Endothelial cell of hepatic sinusoid (primary cell): ENCODE results near the gene TMEM132D.
"Not testable (repeated sequence)": the region's sequence is repeated elsewhere in the genome, so short reads cannot be mapped to it uniquely, and the experiment has no call there.

ENCODE experiments used
- in situ Hi-C: cut with HindIII; loops from 2 replicates; pipeline ENCODE4 v1.10.0; 2017; ENCODE audit warnings: low sequenced_read_pairs

TMEM132D gene

DNA sequence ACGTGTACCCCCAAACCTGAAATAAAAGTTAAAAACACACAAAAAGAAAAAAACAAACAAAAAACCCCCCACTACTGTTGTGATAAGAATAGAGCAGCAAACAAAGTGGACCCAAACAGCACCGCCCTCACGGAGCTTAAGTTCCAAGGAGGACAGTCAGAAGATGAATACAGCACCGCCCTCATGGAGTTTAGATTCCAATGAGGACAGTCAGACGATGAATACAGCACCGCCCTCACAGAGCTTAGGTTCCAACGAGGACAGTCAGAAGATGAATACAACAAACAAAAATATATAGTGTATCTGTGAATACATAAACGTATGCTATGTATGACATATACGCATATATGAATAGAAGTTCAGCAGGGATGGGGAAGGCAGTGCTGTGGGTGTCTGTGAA is 696.7 kb downstream of the TMEM132D start:
- in situ Hi-C loops, result no loop called here

DNA sequence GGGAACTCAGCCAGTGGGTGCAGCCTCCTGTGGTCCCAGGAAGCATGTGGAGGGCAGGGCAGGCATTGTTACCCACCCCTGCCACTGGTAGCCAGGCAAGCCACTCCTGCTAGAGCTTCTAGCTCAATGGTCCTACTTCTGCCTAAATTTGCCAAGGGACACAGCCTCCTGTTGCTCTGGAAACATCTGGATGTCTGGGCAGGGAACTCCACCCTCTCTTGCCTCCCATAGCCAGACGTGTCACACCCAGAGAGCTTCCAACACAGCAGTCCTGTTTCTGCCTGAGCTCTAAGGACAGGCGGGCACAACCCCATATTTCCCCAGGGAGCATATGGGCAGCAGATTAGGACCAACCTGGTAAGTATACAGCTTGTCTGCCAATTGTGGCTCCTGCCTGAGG is 700.4 kb downstream of the TMEM132D start:
- in situ Hi-C loops, result no loop called here

DNA sequence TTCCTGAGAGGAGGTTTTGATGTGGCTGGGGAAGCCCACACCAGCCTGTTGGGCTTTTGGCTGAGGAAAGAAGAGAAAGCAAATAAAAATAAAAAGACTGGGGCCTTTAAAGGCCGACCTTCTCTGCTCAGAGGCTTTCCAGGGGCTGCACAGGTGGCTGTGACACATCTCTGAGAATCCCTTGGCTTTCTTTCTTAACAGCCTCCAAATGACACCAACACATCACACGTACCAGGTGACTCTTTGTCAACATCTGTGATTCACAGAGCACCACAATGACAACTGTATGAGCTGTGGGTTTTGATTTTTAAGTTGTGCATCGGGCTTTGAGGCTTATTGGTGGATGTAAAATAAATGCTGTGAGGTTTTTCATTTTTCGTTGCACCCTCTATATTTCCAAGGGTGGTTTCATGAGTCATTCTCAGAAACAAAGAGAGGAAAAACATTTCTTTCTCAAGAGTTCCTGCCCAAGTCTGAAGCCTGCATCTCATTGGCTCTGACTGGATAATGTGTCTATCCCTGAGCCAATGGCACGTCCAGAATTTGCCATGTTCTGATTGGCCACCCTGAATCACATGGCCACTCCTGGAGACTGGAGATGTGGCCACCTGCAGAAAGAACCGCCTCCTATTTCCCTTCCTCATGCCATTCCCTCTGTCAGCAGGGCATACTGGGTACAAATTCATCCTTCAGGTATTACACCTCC is 701.6 kb downstream of the TMEM132D start:
- in situ Hi-C loops, result no loop called here

DNA sequence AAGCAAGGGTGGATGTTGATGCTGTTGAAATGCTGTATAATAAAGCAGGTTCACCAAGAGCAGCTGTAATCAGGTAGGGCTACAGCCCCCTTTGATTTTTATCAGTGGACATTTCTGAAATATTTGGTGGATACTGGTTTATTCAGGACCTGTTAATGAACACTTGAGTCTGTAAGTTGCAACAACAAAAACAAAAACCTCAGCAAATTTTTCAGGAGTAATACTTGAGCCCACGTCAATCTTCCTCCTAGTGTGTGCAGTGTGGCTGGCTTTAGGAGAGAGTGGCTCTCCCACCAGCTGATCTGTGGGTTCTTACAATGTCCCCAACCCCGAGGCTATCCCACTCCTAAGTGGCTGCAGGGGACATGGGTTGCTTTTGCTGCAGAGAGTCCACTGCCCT is 702.8 kb downstream of the TMEM132D start:
- in situ Hi-C loops, result no loop called here

DNA sequence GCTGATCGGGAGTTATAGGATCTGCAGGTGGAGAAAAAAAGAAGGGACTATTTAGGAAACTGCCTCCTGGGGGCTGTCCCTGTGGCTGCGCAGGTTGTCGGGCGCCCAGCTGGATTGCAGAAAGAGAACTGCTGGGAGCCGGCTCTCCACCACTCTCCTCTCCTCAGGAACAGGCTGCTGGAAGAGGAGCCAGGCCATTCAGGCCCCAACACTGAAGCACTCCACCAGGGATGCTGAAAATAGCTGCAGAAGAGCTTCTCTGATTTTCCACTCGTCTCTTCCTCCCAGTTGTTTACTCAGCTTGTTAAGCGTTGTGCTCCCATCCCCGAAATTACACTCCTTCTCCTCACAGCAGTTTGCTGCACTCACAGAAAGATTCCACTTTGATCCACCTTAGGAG is 703.2 kb downstream of the TMEM132D start:
- in situ Hi-C loops, result no loop called here

DNA sequence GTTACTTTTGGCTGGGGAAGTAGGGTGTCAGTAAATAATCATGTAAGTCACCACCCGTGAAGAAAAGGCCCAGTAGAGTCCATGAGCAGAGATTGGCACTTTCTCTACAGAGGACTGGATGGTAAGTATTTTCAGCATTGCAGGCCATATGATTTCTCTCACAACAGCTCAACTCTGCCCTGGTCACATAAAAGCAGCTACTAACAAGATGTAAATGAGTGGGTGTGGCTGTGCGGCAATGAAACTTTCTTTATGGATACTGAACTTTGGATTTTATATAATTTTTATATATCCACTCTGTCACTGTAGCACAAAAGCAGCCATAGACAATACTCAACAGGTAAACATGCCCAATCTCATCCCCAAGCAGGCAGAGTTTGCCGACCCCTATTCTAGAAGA is 706.9 kb downstream of the TMEM132D start:
- in situ Hi-C loops, result no loop called here

DNA sequence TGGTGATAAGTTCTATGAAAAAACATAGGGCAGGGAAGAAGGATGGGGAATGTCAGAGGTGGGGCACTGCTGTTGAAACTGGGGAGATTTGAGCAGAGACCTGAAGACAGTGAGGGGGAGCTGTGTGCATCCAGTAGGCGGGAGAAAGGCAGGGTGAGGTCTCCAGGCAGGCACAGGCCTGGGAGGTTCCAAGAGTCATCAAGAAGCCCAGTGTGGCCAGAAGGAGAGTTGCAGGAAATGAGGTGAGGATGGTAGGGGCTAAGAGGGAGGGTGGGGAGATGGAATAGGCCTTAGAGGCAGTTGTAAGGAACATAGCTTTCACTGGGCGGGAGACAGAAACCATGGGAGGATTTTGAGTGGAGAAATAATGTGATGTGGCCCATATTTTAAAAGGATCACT is 708.7 kb downstream of the TMEM132D start:
- in situ Hi-C loops, result no loop called here

DNA sequence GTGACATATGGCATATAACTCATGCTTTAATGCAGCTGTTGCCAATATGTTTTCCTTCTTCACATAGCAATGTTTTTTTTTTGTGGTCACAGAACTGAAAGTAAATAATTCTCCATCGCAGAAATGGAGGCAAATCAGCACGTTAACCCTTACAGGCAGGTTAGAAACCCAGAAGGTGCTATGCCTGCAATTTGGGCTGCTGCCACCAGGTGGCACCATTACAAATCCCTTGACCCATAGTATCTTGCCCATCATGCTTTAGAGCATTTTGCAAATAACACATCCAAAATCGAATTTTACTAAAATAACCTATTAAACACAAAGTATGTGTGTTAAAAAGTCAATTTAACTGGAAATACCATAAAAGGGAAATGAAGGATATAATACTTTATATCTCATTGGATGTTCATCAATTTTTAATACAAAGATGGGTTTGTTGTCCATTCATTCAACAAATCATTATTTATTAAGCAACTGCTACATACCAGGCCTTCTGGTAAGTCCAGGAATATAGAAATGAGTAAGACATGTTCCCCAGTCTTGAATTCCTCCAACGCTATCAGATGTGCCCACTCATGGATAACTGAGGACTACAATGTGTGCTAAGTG is 710.5 kb downstream of the TMEM132D start:
- in situ Hi-C loops, result no loop called here

DNA sequence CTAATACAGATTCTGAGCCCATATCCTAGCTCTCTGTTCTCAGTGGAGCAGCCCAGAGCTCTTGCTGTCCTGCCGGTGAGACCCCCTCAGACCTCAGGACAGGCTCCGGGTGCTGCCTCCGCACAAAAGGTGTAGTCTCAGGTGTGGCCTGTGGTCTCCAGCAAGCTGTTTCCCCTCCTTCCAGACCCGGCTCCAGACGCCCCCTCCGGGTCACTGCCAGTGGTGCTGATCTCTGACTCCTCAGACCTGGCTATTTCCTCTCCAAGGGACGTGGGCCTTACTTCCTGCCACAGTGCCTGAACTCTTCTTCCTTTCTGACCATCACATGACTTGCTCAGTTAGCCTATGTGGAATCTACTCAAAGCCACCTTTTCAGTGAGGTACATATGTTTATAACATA is 713.0 kb downstream of the TMEM132D start:
- in situ Hi-C loops, result no loop called here

DNA sequence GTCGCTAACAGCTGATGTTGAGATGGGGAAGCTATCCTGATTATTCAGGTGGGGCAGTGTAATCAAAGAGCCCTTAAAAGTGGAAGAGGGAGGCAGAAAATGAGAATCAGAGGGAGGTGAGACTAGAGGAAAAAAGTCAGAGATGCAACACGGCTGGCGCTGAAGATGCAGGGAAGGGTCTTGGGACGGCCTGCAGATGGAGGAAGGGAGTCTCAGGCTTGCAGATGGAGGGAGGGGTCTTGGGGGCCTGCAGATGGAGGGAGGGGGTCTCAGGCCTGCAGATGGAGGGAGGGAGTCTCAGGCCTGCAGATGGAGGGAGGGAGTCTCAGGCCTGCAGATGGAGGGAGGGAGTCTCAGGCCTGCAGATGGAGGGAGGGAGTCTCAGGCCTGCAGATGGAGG is 713.9 kb downstream of the TMEM132D start:
- in situ Hi-C loops, result not testable (repeated sequence)

DNA sequence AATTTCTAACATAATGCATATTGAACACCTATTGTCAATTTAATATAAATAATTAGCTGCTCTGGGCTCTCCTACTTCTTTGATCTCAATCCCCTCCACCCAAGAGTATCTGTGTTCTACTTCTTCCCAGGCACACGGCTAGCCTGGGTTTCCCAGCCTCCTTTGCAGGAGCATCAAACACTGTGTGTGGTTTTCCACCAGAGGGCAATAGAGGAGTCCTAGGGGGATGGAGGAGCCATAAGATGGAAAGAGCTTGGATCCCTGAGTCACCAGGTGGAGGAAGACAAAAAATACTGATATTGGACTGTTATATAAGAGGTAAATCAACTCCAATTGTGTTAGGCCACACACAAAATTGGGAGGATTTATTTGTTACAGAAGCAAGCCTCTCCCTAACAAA is 716.9 kb downstream of the TMEM132D start:
- in situ Hi-C loops, result no loop called here

DNA sequence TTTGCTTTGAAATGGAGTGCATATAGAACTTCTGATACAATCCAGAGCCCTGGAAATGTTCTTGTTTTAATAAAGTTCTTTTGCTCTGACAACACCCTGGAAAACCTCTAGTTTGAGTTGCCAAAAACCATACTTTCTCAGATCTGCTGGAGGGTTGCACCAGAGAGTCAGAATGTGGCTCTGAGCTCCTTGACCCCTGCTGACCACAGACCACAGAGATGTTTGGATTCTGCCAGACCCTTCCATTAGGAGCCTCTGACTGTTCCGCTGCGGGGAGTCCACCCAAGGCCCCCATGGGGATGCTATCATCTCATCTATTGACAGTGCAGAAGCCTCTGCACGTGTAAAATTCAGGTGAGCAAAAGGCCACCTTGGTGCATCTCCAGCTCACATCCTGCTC is 718.0 kb downstream of the TMEM132D start:
- in situ Hi-C loops, result no loop called here

DNA sequence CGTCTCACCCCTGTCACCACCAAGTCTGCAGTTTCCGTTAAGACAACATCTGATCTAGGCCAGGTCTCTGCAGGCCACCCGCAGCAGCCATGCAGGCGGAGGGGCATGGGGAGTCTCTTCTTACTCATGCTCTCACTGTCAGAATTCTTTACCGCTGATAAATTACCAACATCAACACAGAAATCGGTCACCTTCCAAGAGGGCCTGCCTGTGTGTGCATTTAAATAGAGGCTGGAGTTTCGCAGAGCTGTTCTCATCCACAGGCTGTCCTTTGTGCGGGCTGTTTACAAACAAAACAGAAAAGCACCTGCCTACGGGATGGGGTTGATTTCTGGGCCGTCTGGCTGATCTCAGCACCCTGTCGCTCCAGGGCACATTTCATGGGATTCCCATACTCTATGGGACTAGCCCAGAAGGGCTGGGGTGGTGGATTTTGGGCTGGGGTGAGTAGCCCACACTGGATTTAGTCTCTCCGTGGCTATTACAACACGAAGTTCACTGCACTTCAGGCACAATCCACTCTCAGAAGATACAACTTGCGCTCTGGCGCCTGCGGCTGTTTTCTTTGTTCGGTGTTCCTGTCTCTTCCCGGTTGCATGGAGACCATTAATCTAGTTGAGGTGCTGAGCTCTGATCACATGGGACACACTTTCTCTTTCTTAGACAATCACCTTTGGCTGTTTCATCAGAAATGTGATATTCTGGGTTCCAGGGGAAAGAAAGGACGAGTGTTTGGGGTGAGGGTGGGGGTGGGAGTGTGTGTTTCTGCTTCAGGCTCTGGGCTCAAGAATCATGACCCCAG is 719.5 kb downstream of the TMEM132D start:
- in situ Hi-C loops, result no loop called here

DNA sequence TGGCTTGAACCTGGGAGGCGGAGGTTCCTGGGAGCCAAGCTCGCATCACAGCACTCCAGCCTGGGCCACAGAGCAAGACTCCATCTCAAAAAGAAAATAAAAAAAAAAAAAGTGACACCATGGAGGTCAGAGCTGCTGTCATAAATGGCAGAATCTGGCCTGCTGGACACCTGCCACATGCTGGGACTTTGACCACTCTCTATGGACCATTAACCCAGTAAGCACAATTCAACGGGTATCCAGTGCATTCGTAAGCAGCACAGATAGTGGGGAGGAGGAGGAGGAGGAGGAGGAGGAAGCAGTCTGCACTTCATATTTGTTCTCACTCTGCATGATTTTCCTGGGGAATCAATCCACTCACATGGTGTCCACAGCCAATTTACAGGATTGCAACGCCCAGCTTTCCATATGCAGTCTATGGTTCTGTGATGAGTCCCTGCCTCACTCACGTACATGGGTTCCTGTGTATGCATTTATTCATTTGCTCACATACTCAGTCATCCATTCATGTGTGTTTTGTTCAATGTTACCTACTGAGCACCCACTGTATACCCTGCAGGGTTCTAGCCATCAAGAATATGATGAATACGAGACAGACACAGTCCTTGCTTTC is 723.8 kb downstream of the TMEM132D start:
- in situ Hi-C loops, result no loop called here

DNA sequence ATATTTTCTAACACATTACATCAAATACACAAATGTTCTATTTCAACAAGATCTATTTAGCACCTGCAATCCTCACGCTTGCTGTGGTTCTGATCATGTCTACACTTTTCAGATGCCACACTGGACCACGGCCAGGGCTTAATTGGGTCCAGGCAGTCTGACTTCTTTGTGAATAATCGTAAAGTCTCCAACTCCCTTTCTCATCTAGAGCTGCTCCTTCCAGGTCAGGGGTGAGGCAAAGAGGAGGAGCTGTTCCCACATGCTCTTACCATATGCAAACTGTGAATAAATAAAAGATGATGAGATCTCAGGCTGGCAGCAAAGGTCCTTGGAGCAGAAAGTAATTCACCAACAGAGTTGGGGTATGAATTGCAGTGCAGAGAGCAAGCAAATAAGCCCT is 733.9 kb downstream of the TMEM132D start:
- in situ Hi-C loops, result no loop called here

DNA sequence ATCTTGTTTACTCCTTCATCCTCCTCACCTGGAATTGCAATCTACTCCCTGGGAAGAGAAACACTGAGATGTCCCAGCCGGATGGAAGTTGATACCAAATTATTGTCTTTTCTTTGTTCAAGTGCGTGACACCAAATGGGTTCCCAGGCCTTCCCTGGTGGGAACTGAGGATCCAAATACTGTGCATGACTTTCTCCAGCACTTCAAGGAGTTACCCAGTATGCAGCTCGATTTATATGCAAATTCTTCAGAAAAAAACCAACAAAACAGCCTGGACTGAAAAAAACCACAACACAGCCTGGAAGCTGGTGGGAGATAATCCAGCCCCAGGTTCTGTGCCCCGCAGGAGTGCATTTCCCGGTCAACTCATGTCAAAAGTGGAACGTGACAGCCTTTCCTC is 740.0 kb downstream of the TMEM132D start:
- in situ Hi-C loops, result no loop called here

DNA sequence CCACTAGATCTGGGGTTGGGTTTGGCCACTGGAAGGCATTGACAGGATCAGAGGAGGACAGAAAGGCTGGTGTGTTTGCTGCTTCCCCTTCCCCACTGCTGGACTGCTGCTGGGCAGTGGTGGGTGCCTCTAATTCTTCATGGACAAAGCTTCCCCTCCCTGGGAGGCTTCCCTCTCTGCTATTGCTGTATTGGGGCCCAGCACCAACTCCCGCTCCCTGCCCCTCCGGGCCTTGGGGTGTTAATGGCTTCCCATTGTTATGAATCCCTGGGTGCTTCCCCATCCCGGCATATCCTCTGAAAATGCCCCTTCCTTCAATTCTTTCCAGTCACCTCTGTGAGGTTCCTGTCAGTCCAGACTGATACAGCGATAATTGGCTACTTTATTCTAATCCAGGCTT is 740.4 kb downstream of the TMEM132D start:
- in situ Hi-C loops, result no loop called here

DNA sequence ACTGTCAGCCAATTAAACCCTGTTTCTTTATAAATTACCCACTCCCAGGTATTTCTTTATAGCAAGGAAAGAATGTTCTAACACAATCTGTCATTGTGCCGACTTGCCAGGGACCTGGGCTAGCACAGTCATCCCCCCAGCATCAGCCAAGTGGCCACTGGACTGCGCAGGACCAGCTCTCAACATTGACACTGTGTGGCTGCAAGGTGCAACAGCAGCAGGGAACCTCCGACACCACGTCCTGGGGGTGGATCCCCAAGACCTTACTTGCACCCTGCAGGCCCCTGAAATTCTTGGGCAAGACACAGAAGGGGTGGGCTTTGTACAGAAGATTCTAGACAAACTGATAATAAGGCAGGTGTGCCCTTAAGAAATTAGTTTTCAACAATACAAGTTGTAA is 741.0 kb downstream of the TMEM132D start:
- in situ Hi-C loops, result no loop called here

DNA sequence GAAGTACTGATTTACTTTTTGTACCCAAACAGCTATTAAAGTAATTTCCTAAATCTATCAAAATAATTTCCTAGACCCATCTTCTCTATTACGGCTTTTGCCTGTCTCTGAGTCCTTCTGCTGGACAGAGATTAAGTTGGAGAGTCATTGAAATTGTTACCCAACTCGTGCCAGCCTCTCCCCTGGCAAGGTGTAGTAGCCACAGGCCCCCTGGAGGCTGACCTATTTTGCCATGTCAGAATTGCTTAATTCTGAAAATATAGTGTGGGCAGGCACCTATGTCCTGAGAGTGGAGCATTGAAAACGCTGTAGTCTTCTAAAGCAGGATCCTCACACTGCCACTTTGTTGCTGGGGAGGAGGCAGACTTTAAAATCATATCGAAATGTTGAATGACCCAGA is 742.3 kb downstream of the TMEM132D start:
- in situ Hi-C loops, result no loop called here

DNA sequence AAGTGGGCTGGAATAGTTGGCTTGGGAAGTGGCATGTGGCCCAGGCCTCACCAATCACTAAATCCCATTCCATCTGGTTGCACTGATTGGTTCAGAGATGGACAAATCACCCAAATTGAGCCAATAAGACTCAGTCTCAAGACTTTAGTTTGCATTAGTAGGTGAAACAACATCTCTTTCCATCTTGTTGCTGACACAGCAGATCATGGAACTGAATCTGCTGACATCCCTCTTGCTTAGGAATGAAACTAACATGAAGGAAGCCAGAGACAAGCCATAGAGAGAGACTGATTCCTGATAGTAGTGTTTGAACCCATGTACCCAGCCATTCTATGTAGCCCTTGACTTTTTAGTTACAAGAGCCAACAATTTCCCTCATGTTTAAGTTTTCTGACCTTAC is 743.5 kb downstream of the TMEM132D start:
- in situ Hi-C loops, result no loop called here

DNA sequence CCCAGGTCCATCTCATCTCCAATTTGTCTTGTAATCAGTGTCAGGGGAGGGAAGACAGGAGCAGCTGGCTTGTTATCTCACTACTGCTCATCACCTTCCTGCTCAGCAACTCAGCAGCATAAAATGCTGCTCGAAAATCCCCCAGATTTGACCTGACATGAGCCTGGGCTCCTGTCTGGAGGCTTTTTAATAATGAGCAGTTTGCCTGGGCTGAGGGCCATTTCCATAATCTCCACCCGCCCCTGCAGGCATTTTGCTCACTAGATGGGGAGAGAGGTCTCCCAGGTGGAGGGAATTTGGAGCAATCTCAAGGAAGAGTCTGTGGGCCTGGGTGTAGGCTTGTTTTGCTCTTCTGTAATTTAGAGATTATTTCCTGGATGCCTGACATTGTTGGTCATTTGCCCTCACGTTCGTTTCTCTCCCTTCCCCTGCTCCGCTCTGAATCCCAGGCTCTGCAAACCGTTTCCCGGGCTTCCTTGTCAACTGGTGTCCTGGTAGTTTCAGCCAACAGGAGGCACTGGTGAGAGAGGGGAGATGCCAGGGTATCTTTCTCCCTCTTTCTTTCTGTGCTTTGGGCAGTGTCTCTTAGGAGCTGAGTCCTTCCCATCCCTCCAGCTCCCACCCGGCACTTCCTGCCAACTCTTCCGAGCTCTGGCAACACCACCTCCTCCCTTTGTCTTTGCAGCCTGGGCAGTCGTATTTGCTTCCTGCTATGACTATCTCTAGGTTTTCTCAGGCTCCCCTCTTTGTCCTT is 751.3 kb downstream of the TMEM132D start:
- in situ Hi-C loops, result no loop called here
